Measurements from ENCODE around the gene SZT2. TPM values are rescaled to one million over a fixed set of nuclear protein-coding genes. Genes with fewer than 3 reads are reported as not detected.
A peak's percentile ranks its signal among the peaks of the same experiment; 100 is the strongest.

SZT2 gene
- total and polyA plus RNA-seq, 8 donors = 18.5 to 54.9 (median 24.6) TPM

DNA sequence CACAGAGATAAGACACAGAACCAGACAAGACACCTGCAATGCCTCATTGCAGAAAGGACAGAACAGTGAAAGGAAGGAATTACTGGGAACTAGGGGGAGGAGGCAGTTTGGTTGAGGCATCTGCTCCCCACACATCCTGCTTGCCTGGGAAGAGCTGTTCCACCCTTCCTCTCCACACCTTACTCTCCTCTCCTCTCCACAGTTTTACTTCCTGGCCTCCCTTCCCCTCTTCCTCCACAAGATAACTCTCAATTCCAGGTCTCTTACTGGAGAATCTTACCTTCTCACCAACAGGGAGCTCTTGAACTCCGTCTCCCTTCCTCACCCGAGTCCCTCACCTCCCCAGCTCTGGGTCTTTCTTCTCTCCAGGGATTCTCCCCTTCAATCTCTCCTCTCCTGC is 24.0 kb upstream of the SZT2 start:
- Histone ChIP-seq H3K27me3 (no peaks in the 10 kb centered on the region), H3K36me3 (peaks cover 0 to 26% (median 5%) of the 10 kb centered on the region in 3 donors), H3K4me1 (peaks cover 14 to 18% (median 15%) of the 10 kb centered on the region in 3 donors), H3K4me3 (peak overlapping the region in 1 of 4 donors; percentile 89), H3K9me3 (no peaks in the 10 kb centered on the region), H3K27ac (peak overlapping the region in 1 of 4 donors; percentile 11)
- no peak for TF ChIP-seq CTCF (IDR thresholded peaks at IDR 0.05)
- intact Hi-C loops (cut with DNase I) = loop anchor here in 2 of 3 donors (10.0 kb wide), 1 partner anchor 131 kb away; no protein-coding TSS in a partner anchor
- ATAC-seq (no peak), FAIRE-seq (no peak), DNase-seq (no peak)
- WGBS, 2 donors = 85 to 86% methylated on average over 2 of the region's 2 CpGs

DNA sequence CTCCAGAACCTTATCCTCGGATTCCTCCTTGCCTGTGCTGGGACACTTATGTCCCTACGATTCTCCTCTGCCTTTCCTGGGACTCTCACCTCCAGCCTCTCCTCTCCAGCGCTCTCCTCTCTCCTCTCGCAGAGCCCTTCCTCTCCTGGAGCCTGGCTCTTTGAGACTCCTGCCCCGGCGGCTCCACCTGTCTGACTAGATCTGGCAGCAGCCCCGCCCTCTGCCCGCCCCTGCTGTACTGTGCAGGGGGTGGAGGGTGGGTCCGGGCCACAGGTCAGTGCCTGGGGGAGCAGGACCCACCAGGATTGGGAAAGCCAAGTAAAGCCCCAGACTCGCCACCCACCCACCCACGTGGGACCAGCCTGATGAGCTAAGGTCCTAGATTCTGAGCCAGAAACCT is 23.5 kb upstream of the SZT2 start:
- DNase-seq (peak; percentile 35 to 81 (median 60)), ATAC-seq (peak in 2 of 4 donors; percentile 5 to 26), FAIRE-seq (no peak)
- no peak for TF ChIP-seq CTCF (IDR thresholded peaks at IDR 0.05)
- H3K27me3 ChIP-seq = no peaks in the 10 kb centered on the region
- H3K4me1 ChIP-seq = peaks cover 14 to 18% (median 15%) of the 10 kb centered on the region in 3 donors
- no peaks in the 10 kb centered on the region for H3K9me3 ChIP-seq
- intact Hi-C loops (cut with DNase I) = loop anchor here in 2 of 3 donors (10.0 kb wide), 1 partner anchor 131 kb away; no protein-coding TSS in a partner anchor
- WGBS, 2 donors = 23 to 25% methylated on average over 11 of the region's 11 CpGs
- peak overlapping the region in 2 of 4 donors; percentile 78 to 89 for H3K4me3 ChIP-seq
- peak overlapping the region in 1 of 4 donors; percentile 11 for H3K27ac ChIP-seq
- H3K36me3 ChIP-seq = peaks cover 0 to 26% (median 5%) of the 10 kb centered on the region in 3 donors

DNA sequence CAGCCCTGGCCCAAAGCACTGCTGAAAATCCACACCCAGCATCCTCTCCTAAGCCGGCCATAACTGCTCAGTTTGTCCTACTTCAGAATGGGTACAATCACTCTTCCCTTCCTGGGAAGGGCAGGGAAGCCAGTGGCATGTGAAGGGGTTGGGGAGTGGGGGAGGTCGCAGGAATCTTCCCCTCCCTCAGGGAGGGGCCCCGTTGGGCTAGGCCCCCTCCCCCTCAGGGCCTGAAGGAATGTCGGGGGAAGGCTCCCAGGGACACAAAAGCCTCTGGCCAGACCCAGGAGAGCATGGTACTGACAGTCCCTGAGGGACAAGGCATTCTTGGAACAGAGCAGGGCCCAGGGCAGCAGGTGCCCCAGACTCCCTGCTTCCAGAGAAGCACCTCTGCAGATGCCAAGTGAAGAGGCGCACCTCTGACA is 23.1 kb upstream of the SZT2 start:
- ATAC-seq = peak in 1 of 4 donors; percentile 0
- DNase-seq = no peak
- no peaks in the 10 kb centered on the region for H3K27me3 ChIP-seq
- 15 to 17% methylated on average over 4 to 5 of the region's 5 CpGs for WGBS, 2 donors
- peak overlapping the region; percentile 66 to 96 (median 84) for H3K4me3 ChIP-seq
- no peak for TF ChIP-seq CTCF (IDR thresholded peaks at IDR 0.05)
- H3K4me1 ChIP-seq = peaks cover 14 to 18% (median 15%) of the 10 kb centered on the region in 3 donors
- peak overlapping the region in 3 of 4 donors; percentile 90 to 93 (median 91) for H3K27ac ChIP-seq
- intact Hi-C loops (cut with DNase I) = loop anchor here in 2 of 3 donors (10.0 kb wide), 1 partner anchor 132 kb away; no protein-coding TSS in a partner anchor
- H3K36me3 ChIP-seq = peaks cover 0 to 26% (median 5%) of the 10 kb centered on the region in 3 donors
- FAIRE-seq = no peak
- no peaks in the 10 kb centered on the region for H3K9me3 ChIP-seq

- intact Hi-C loops (cut with DNase I) = loop anchor here in 2 of 3 donors (10.0 kb wide), 1 partner anchor 132 kb away; no protein-coding TSS in a partner anchor
These were observed 22.4 kb upstream of the SZT2 start for GRCh38 chr1:43367026-43367903.

More at GRCh38 chr1:43367026-43367903, 22.4 kb upstream of the SZT2 start:
- Histone ChIP-seq H3K4me3 (peak overlapping the region; percentile 66 to 96 (median 84)), H3K27ac (peak overlapping the region; percentile 76 to 93 (median 90)), H3K36me3 (peaks cover 0 to 26% (median 5%) of the 10 kb centered on the region in 3 donors), H3K9me3 (no peaks in the 10 kb centered on the region), H3K27me3 (no peaks in the 10 kb centered on the region), H3K4me1 (peaks cover 14 to 18% (median 15%) of the 10 kb centered on the region in 3 donors)
- no peak for FAIRE-seq
- no peak for TF ChIP-seq CTCF (IDR thresholded peaks at IDR 0.05)
- DNase-seq = peak in 4 of 6 donors; percentile 39 to 79 (median 60)
- 1% methylated on average over 43 to 48 of the region's 48 CpGs for WGBS, 2 donors
- ATAC-seq = peak; percentile 48 to 70 (median 66)

Measured in pancreas (tissue), 10 donors.